Left lobe of liver (tissue), 2 donors: ENCODE measurements around the gene ZMYND11. TPM values are rescaled to one million over a fixed set of nuclear protein-coding genes. Genes with fewer than 3 reads are reported as not detected.
"Not testable (repeated sequence)": the region's sequence is repeated elsewhere in the genome, so short reads cannot be mapped to it uniquely, and the experiment has no call there.

Experiments used
- ATAC-seq: fragments of 200-7000 bp; cut with Tn5 transposase; one replicate; pipeline ENCODE4 v1.9.1; 2020; ENCODE audit warnings: mild to moderate bottlenecking, moderate library complexity
- DNase-seq: peaks from one replicate; pipeline ENCODE4 v3.0.0-alpha.2; 2020; ENCODE audit warnings: low spot score
- total RNA-seq: library from RNA; stranded (reverse); gene quantifications from one replicate; pipeline ENCODE4 v1.2.1, GENCODE V29; 2021
- donor health status: DM: no; HTN: no; CAD: no; lungs with moderate emphysema.
- donor health status: DM: no; HTN: yes; CAD: no.

The ZMYND11 gene
- total RNA-seq, 1 donor from 2014 or later: 24.3 TPM

DNA sequence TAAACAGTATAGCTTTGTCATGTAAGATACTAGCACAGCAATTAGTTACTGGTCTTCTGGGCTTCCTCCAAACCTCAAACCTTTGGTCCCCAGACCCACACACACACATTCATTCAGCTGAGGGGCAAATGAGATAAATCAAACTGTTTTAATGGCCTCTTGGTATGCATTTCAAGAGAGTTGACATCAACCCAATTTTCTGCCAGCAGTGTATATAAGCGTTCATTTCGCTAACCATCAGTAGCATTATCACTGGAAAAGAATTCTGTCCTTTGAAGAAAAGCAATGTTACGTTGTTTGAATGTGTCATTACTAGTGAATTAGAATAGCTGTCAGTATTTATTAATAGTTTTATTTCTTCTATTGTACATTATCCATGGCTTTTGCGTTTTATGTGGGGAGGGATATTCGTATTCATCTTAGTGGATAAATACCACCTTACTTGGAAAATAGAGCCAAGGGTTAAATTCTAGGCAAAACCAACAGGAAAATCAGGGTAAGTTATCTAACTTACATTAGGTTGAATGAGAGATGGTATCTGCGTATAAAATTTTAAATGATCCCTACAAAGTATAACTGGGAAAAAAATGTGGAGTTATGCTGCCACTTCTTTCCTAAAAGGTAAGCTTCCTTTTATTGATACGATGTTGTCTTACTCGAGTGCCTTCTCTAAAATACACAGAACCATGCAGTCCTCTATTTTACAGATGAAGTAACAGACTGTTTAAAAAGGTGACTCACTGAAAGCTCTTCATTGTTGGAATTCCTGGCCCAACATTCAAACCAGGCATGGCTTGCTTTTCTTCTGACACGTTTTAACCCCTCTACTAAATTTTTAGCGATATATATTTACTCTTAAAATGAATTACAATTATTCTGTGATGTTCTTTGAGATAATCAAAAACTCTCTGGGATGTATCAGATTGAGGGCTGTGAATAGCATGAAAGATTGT, 2.0 kb upstream of the ZMYND11 start:
- no peak for DNase-seq
- no peak for ATAC-seq

DNA sequence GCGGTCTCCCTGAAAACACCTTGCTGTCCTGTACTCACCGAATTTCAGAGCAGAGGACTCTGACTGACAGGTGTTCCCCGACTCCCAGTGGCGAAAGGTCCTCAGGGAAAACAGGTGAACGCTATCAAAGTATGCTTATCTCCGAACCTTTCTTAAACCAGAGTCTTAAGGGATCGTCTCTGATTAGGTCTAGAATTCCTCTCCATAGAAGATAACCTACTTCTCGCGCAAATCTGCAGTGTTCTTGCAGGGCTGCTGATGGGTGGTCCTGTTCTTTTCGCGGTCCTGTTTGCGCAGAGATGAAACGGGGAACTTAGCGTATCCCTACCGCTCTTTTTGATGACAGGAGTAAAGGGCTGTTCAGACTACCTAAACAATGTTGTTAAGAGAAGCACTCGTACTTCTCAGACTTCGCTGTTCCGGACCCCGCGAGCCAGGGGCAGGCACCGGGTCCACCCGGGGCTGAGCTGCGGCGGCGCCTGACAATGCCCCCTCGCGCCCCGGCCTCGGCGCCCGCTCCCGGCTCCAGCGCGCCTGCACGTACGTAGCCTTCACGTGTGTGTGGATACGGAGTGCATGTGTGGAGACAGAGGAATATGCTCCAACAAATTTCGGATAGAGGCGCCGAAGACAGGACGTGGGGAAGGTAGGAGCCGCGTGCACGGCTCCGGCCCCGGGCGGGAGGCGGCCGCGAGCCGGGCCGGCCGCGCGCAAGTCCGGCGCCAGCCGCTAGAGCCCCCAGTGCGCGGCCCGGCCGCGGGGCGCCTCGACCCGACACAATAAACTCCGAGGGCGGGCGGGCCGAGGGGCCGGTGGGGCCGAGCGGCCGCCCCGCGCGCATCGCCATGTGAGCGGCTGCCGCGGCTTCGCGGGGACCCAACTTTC, 766 bp upstream of the ZMYND11 start:
- DNase-seq (peak; percentile 53), ATAC-seq (peak; percentile 55)

DNA sequence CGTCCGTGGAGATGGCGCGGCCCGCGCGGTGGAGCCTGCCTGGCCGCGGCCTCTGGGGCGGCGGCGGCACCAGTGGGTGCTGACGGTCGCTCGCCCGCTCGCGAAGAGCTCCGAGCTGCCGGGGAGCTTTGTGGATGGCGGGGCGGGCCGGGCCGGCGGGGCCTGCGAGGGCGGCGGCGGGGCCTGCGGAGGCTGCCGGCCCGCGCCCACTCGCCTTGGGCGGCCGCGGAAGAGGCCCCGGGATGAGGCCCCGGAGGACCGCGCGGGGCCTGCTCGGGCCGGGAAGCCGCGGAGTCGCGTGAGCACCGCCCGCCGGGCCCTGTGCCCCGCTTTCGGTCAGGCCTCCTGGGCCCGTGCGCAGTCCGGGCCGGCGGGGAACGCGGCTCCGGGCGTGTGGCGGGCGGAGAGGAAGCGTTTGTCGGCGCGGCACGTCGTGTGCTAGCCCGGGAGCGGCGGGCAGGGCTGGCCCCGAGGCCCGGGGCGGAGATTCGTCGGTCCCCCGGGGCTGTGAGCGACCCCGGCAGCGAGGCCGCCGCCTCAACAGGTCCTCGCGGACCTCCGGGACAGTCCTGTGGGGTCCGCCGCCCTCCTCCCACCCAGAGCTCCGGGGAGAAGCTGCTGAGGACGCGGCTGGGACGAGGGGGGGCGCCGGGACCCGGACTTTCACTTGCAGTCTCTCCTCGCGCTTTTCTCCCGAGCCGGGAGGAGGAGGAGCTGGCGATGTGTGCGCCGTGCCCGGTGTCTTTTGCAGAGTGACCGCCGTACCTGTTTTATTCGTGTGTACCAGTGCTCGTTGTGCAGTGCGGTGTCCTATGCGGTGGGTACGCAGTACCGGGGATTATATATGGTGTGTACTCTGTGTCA, 578 bp downstream of the ZMYND11 start:
- ATAC-seq (peak; percentile 57), DNase-seq (peak; percentile 68)

DNA sequence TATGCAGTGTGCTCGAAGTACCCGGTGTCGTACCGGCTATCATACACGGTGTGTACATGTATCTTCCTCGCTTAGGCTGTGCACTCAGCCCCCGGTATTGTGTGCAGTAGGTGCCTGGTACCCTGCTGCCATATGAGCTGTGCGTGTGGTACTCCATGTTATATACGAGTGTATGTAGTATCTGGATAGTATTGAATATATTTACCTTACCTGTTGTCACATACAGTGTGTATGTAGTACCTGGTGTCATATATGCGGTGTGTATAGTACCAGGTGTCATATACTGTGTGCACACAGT, 1.2 kb downstream of the ZMYND11 start:
- DNase-seq: no peak

DNA sequence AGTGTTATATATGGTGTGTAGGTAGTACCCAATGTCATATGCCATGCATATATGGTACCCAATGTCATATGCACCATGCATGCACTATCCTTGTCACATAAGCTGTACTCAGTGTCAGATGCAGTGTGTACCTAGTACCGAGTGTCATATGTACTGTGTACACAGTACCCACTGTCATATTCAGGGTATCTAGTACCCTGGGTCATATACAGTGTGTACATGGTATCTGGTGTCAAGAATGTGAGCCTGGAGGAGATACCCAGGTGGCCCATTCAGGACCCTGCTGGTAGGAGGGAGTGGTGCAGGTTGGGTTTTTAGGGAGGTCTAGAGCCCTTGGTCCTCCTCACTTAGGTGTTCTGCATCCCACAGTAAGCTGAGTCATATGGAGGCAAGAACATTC, 1.8 kb downstream of the ZMYND11 start:
- no peak for DNase-seq
- ATAC-seq: no peak

More for the DNA sequence above, 1.2 kb downstream of the ZMYND11 start:
- ATAC-seq: peak; percentile 23

DNA sequence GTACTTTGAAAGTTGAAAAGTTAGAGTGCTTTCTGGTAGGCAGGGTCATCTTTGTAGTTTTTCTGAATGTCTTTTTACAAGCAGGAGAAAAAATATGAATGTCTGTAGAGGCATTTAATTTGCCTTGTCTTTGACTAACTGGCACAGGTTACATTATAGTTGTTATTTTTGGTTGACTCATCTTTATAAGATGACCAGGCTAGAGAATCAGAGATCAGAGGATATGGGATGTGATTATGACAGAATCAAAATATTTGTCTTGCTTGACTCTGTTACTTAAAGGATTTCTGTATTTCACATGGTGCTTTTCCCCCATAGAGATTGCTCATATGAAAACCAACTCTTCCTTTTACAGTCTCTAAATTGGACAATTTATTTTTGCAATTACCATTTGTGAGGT, 2.4 kb downstream of the ZMYND11 start:
- no peak for ATAC-seq
- no peak for DNase-seq

DNA sequence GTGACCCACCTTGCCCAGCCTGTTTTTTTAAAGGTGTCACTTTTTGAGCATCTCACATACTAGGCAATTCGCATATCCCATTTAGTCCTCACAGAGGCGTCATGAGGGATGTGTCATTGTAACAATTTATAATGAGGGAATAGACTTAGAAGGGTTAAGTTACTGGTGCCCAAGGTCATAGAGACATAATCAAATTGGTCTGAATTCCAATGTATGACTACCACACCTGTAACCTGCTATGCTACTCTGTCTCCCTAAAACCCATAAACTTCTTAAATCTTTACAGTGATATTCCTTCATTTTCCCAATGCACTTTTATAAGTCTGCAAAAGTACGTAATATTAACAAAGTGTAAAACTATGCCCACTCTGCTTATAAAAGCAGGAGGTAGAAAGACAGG, 7.1 kb downstream of the ZMYND11 start:
- DNase-seq (no peak), ATAC-seq (no peak)

DNA sequence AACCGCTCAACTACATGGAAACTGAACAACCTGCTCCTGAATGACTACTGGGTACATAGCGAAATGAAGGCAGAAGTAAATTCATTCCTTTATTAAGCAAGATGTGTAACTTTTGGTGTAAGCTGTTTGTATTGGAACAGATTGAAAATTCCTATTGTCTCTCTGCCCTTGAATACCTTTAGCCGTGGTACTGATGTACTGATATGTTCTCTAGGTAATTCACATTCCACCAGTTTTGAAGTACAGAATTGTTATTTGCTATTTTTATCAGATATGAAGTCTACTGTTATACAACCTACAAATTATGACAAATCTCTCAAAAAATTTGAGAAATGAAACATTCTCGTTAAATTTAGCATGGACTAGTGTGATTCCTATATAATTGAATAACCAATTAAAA, 17.7 kb downstream of the ZMYND11 start:
- no peak for DNase-seq
- peak; percentile 34 for ATAC-seq

DNA sequence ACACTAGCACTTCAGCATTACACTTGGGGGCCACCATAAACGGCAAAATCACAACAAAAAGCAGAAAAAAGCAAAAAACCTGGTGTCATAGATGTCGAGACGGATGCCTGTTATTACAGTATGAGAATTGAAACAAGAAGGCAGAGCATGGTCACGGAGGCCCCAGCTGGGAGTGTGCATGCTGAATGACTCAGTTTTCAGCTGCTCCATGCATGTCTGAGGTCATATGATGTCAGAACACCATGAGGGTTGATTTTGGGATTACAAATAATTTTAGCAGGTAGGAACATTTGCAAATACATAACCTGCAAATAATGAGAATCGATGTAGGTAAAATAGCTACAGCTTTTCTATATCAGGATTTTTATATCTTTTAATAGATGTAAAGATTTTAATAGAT, 19.1 kb downstream of the ZMYND11 start:
- ATAC-seq (no peak), DNase-seq (no peak)

DNA sequence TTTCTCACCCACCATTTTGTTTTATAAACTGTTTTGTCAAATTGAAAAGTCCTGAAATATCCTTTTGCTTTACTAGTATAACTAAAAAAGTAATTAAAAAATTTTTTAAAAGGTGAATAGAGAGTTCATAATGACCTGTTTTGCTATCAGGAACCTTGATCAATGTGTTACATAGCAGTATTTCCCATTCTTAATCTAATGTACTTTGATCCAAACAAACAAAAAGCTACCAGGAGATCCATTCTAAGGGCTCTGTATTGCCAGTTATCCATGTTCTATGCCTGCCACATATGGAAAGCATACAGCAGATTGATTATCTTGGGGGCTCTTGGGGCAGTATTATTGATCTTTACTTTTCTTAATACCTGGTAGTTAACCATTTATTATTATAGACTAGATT, 32.1 kb downstream of the ZMYND11 start:
- DNase-seq: no peak
- ATAC-seq: peak; percentile 61

DNA sequence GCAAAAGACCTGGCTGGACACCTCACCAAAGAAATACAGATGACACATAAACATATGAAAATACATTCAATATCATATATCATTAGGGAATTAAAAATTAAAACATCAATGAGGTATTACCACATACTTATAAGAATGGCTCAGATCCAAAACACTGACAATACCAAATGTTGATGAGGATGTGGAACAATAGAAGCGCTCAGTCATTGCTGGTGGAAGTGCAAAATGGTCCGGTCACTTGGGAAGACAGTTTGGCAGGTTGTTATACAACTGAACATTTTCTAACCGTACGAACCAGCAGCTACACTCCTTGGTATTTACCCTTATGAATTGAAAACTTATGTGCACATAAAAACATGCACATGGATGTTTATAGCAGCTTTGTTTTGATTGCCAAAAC, 38.5 kb downstream of the ZMYND11 start:
- DNase-seq (no peak), ATAC-seq (no peak)

DNA sequence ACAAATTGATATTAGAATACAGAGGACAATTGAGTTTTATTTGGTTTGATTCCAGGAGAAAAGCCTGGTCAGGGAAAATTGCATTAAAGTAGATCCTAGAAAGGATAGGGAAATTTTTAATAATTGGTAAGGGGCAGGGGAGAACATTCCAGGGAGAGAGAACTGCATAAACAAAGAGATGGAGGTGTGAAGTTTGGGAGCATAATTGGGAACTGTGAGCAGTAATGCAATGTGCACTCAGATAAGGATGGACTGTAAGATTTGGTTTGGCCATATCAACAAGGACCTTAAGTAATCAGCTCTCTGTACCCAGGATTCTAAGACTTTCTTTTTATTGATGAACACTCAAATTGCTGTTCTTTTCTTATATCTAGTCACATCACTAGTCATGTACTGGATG, 41.4 kb downstream of the ZMYND11 start:
- no peak for ATAC-seq
- DNase-seq: no peak

DNA sequence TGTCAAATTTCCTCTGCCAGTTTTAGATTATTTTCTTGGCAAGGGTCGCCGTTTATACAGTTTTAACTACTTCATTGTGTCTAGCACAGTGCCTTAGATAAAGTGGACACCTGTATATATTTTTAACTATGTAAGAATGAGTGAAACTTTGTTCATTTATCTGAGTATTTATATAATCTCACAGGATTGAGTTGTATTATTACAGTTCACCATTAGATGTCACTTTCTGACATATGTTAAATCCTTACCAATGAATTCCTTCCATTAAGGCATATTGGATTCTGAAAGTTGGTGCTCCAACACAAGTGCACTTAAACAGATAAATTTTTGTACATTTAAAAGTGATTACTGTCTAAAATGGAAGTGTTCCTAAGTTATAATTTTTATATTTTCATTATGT, 43.0 kb downstream of the ZMYND11 start:
- peak; percentile 84 for ATAC-seq

DNA sequence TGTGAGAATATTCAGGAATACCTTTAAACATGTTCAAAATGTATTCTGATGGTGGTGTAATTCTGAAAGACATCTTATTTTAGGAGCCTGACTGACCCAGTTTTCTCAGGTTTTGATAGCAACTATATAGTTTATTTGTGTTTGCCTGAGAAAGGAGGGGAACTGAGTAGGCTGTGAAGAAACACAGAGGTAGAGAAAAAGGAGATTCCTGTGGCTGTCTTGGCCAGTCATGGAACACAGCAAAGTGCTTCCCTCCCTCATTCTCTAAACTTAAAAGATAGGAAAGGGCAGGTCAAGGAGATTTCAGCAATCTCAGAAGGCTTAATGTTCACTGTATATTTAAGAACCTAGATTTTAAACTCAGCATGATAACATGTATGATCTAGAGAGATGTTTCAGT, 43.5 kb downstream of the ZMYND11 start:
- ATAC-seq (no peak), DNase-seq (no peak)

More for the DNA sequence above, 43.0 kb downstream of the ZMYND11 start:
- DNase-seq: no peak

DNA sequence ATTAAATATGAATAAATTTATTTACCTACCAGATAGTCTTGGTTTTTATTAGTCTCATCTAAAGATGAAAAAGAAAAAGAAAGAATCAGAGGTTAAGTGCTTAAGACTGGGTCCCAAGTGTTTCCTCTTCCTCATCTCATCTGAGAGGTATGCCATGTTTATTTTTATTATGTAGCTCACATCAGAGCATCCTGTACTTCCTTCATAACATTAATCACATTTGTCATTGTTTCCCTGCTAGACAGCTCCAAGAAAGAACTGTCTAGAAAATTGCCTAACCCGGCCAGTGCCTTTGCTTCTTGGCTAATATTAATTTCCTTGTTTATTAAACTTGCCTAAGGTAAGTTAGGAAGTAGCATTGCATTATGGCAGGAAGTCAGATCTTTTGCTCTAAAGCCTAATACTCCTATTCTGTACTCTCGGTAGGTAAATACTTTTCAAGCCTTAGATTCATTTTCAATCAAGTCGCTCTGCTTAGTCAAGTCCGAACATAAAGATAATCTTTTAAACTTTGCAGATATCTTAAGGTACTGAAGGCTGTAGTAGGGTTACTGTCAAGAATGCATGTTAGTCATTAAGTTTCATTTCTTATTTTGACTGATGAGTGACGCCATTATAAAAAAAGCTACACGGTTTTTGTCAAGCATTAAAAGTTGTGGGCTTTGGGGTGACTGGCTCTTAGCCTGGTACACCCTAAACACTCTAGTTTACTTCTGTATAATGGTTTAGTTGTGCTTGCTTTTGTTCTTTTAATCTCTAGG, 47.4 kb downstream of the ZMYND11 start:
- DNase-seq: no peak
- no peak for ATAC-seq

DNA sequence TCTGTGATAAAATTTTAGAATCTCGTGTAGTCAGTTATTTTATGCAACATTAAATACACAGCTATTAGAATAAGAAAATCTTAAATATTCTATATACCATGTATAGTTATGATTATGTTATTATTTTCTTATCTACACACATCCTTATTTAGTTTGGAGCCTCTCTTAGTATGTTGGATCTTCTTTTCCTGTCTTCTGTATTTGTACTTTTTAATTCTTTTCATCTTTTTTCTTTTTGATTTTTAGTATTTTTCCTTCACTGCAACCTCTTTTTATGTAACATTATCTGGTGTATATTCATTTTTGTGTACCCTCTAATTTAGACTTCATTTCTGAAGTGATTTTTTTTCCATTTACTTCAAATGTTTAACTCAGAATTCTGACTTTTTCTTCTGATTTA, 48.9 kb downstream of the ZMYND11 start:
- DNase-seq: no peak
- no peak for ATAC-seq

DNA sequence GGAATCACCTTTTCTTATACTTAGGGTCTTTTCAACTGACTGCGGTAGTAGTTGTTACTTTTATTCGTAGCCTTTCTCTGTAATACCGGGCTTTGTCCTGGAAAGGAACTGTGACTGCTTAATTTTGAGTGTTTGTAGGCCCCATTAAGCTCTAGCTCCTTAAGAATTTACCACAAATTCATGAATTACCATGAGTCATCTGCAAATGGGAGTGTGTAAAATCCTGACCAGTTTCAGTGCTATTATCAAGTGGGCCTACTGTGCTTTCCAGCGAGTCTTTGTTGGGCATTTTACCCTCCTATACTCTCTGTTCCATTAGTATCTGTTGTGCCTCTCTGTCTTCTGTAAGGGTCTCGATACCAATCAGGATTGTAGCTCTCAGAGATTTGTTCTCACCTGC, 49.7 kb downstream of the ZMYND11 start:
- DNase-seq (no peak), ATAC-seq (no peak)

DNA sequence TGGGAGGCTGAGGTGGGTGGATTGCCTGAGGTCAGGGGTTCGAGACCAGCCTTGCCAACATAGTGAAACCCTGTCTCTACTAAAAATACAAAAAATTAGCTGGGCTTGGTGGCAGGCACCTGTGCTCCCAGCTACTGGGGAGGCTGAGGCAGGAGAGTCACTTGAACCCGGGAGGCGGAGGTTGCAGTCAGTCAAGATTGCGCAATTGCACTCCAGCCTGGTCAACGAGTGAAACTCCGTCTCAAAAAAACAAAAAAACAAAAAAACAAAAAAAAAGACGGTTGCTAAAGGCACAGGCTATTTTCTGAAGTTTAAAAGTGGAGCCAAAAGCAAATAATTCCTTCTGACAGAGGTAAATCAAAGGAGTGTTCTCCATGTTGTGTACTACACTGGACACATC, 50.3 kb downstream of the ZMYND11 start:
- DNase-seq: not testable (repeated sequence)

DNA sequence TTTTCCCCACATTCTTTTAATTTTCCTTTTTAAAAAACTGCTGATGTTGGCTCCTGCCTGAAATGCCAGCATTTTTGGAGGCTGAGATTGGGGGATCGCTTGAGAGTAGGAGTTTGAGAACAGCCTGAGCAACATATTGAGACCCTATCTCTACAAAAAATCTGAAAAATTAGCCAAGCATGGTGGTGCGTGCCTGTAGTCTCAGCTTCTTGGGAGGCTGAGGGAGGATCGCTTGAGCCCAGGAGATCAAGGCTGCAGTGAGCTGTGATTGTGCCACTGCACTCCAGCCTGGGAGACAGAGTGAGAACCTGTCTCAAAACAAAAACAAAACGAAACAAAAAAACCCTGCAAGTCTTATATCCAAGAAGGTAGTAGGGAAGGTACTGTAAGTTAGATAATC, 51.7 kb downstream of the ZMYND11 start:
- ATAC-seq: no peak
- no peak for DNase-seq

More for the DNA sequence above, 50.3 kb downstream of the ZMYND11 start:
- not testable (repeated sequence) for ATAC-seq

DNA sequence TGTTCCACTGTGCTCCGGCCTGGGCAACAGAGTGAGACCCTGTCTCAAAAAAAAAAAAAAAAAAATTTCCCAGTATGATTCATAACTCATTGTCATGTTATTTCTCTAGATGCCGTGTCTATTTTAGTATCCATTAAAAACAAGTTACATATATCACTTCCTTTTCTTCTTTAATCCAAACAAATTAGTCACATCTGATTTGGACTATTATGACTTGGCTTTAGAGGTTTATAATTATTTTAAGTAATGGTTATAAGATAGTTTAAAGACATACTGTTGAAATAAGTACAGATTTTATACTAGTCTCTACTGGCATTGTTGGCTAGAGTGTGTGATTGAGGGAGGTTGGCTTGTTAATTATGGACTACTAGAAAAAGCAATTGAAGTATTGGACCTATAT, 53.3 kb downstream of the ZMYND11 start:
- DNase-seq (no peak), ATAC-seq (no peak)
